Measurements from ENCODE around the gene KIF9. TPM values are rescaled to one million over a fixed set of nuclear protein-coding genes. Genes with fewer than 3 reads are reported as not detected.
"Not testable (repeated sequence)": the region's sequence is repeated elsewhere in the genome, so short reads cannot be mapped to it uniquely, and the experiment has no call there.

KIF9 gene, protein sequence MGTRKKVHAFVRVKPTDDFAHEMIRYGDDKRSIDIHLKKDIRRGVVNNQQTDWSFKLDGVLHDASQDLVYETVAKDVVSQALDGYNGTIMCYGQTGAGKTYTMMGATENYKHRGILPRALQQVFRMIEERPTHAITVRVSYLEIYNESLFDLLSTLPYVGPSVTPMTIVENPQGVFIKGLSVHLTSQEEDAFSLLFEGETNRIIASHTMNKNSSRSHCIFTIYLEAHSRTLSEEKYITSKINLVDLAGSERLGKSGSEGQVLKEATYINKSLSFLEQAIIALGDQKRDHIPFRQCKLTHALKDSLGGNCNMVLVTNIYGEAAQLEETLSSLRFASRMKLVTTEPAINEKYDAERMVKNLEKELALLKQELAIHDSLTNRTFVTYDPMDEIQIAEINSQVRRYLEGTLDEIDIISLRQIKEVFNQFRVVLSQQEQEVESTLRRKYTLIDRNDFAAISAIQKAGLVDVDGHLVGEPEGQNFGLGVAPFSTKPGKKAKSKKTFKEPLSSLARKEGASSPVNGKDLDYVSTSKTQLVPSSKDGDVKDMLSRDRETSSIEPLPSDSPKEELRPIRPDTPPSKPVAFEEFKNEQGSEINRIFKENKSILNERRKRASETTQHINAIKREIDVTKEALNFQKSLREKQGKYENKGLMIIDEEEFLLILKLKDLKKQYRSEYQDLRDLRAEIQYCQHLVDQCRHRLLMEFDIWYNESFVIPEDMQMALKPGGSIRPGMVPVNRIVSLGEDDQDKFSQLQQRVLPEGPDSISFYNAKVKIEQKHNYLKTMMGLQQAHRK
- total RNA-seq, result 1 to 10 TPM; 3.2 to 4.8 (median 4.1) TPM

DNA sequence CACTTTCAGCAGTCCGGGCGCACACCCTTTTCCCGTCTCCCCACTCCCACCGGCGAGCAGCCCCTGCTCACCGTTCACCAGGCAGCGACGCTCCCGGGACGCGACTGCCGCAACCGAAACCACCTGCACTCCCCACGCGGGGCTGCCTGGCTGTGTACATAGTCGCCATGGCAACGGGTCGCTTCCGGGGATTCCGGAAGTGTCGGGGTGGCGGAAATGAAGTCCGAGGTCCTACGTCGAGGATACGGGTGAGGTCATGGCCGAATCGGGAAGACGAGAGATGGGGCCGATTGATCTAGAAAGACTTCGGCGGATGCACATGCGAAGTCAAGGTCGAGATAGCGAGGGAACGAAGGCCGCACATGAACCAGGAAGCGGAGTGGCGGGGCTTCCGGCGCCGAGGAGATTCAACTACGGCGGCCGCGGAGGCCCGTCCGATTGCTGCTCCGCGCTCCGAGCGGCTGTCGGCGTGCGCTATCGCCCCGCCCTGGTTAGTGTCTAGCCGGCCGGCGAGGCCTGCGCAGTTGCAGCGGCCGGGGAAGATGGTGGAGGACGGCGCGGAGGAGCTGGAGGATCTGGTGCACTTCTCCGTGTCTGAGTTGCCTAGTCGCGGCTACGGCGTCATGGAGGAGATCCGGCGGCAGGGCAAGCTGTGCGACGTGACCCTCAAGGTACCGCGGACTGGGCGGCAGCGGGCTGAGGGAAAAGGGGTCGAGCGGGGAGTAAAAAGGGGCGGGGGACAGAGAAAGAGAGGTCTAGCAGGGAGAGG is at the start of gene KIF9, which contains the start of gene KLHL18:
KIF9 (minus strand) TSS at position 376 of the 769 bp plus-strand sequence. CDS start 5,425 bp downstream, outside the sequence.
KLHL18 (plus strand) TSS at position 521 of the 769 bp plus-strand sequence; CDS start at position 543, 22 bp downstream.
- no peaks in the 10 kb centered on the region for H3K27me3 Mint-ChIP-seq (ENCODE audit: low read depth)
- H3K4me3 Mint-ChIP-seq, result peak within 1 kb of the TSS; percentile 100
- ATAC-seq (peak; percentile 92 to 94), DNase-seq (peak; percentile 95)
- H3K36me3 Mint-ChIP-seq (ENCODE audit: insufficient read depth), result peaks cover 5% of the 10 kb centered on the region
- H3K9me3 Mint-ChIP-seq, result no peaks in the 10 kb centered on the region
- peaks cover 39% of the 10 kb centered on the region for H3K4me1 Mint-ChIP-seq (ENCODE audit: low read depth)

DNA sequence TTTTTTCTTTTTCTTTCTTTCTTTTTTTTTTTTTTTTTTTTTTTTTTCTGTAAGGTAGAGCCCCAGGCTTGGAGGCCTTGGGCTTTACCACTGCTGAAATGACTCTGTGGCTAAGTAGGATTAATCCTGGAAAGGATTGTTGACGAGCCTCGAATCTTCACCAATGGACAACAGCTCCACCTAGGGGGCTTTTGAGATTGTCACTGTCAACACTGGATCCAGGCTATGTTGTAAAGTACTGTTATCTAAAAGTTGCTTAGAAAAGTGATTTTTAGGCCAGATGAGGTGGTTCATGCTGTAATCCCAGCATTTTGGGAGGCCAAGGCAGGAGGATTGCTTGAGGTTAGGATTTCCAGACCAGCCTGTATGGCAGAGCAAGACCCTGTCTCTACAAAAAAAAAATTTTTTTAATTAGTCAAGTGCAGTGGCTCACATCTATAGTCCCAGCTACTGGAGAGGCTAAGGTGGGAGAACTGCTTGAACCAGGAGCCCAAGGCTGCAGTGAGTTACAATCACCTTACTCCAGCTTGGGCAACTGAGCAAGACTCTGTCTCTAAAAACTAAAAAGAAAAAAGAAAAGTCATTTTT is 41.8 kb upstream of the KIF9 start:
- H3K9me3 Mint-ChIP-seq, result no peaks in the 10 kb centered on the region
- ATAC-seq (peak; percentile 41 to 51), DNase-seq (peak; percentile 48)
- no peaks in the 10 kb centered on the region for H3K27me3 Mint-ChIP-seq (ENCODE audit: low read depth)
- H3K4me3 Mint-ChIP-seq, result no peak overlapping the region
- peaks cover 29% of the 10 kb centered on the region for H3K36me3 Mint-ChIP-seq (ENCODE audit: insufficient read depth)
- H3K4me1 Mint-ChIP-seq (ENCODE audit: low read depth), result peaks cover 2% of the 10 kb centered on the region

DNA sequence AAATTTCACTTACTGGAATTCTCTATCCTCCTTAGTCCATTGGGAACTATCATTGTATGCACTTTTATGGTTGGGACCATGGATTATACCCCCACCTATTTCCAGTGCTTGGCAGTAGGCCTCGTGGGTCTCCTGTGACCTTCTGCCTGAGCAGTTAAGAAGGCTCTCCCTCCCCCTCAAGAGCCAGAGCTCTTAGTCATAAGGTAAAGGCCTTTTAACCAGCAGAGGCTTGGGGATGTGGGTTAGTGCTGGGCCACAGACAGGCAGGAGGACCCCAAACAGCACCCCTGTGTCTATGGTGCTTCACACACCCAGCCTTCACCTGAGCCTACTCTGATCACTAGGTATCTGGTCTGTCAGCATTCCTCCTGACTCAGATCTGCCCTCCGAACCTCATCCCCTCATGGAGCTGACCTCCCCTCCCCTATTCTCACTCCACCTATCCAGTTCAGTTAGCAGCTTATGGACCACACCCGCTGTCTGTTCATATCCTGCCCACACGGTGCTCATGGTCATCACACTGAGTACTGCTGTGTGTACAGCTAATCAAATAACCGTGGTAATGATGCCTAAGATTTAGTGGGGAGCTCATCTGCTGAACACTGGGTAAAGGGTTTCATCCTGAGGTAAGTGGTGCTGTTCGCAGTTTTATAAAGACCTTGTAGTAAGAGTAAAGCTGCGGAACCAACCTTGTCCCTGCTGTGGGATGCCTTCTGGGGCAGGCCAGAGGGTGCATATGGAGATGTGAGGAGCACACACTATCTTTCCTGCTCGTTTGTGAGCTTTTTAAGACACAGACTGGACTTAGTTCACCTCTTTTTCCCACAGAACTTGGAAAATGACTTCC is 41.1 kb upstream of the KIF9 start:
- Mint-ChIP-seq H3K4me3 (no peak overlapping the region), H3K36me3 (ENCODE audit: insufficient read depth) (peaks cover 29% of the 10 kb centered on the region), H3K9me3 (no peaks in the 10 kb centered on the region), H3K4me1 (ENCODE audit: low read depth) (peaks cover 2% of the 10 kb centered on the region), H3K27me3 (ENCODE audit: low read depth) (no peaks in the 10 kb centered on the region)
- DNase-seq (no peak), ATAC-seq (no peak)

DNA sequence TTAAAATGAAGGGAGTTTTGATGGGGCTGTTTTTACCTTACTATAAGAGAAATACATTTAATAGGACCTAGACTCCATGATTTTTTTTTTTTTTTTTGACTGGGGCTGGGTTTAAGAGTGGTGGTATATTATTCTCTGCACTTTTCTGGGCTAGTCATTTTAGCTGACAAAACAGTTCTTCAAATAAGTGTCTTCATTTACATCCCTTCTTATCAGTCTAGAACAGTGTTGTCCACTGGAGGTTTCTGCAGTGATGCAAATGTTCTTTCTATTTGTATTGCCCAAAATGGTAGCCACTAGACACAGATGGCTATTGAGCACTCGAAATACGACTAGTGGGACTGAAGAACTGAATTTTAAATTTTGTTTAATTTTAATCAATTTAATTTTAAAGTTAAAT is 37.4 kb upstream of the KIF9 start:
- Mint-ChIP-seq H3K36me3 (ENCODE audit: insufficient read depth) (peaks cover 21% of the 10 kb centered on the region), H3K9me3 (no peaks in the 10 kb centered on the region), H3K4me1 (ENCODE audit: low read depth) (peaks cover 2% of the 10 kb centered on the region), H3K27me3 (ENCODE audit: low read depth) (no peaks in the 10 kb centered on the region), H3K4me3 (no peak overlapping the region)
- ATAC-seq (no peak), DNase-seq (no peak)

DNA sequence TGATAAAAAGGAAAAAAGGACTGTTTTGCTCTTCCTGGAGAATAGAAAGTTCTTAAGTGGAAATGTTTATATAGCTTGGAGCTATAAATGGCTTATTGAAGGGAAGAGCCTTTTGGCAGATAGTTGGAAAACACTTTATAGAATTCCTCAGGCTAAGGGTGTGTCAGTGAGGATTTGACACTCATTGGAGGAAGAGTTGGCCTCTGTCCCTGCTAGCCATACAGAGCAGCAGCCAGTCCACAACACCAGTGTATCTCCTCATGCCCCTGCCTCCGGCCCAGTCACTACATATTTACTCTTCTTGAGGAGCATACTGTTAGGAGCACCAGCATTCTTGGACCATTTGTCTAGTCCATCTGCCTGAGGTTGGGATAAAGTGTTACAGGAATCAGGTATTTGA is 36.3 kb upstream of the KIF9 start:
- ATAC-seq (no peak), DNase-seq (no peak)
- Mint-ChIP-seq H3K4me1 (ENCODE audit: low read depth) (peaks cover 2% of the 10 kb centered on the region), H3K4me3 (no peak overlapping the region), H3K36me3 (ENCODE audit: insufficient read depth) (peaks cover 22% of the 10 kb centered on the region), H3K27me3 (ENCODE audit: low read depth) (no peaks in the 10 kb centered on the region), H3K9me3 (no peaks in the 10 kb centered on the region)

DNA sequence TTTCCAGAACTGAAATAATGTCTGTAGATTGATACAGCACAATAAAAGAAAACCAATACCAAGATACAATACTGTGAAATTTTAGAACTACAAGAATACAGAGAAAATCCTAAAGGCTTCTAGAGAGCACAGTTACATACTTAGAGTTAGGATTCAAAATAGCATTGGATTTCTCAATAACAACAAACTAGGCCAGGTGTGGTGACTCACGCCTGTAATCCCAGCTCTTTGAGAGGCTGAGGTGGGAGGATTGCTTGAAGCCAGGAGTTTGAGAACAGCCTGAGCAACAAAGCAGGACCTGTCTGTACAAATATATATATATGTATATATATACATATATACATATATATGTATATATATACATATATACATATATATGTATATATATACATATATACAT is 33.6 kb upstream of the KIF9 start:
- H3K36me3 Mint-ChIP-seq (ENCODE audit: insufficient read depth), result peaks cover 11% of the 10 kb centered on the region
- H3K27me3 Mint-ChIP-seq (ENCODE audit: low read depth); DNase-seq; H3K4me1 Mint-ChIP-seq (ENCODE audit: low read depth); ATAC-seq; H3K9me3 Mint-ChIP-seq; H3K4me3 Mint-ChIP-seq: not testable (repeated sequence)

DNA sequence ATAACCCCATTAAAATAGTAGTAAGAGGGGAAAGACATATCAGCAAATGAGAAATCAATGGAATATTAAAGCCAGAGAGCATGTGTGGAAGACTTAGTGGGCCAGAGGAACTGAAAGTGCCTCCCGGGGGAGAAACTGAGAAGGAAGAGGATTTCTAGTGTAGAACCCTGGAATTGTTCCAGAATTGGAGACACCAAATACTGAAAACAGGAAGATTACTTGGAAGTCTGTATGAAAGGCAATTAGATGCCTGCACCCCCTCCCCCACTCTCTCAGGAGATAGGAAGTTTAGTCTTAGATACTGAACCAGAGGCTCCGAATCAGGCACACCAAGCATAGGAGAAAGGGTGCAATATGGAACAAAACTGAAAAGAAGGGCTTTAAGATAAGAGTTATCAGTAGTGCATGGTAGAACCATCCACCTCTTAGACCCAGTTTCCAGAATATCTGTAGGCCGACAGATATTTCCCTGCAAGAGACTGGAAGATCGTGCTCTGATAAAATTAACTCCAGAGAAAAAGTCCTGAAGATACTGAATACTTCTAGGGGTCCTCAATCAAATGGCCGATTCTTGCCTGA is 32.6 kb upstream of the KIF9 start:
- Mint-ChIP-seq H3K9me3 (no peaks in the 10 kb centered on the region), H3K4me3 (no peak overlapping the region), H3K36me3 (ENCODE audit: insufficient read depth) (peaks cover 10% of the 10 kb centered on the region), H3K27me3 (ENCODE audit: low read depth) (no peaks in the 10 kb centered on the region), H3K4me1 (ENCODE audit: low read depth) (peaks cover 5% of the 10 kb centered on the region)
- ATAC-seq, result no peak
- no peak for DNase-seq

DNA sequence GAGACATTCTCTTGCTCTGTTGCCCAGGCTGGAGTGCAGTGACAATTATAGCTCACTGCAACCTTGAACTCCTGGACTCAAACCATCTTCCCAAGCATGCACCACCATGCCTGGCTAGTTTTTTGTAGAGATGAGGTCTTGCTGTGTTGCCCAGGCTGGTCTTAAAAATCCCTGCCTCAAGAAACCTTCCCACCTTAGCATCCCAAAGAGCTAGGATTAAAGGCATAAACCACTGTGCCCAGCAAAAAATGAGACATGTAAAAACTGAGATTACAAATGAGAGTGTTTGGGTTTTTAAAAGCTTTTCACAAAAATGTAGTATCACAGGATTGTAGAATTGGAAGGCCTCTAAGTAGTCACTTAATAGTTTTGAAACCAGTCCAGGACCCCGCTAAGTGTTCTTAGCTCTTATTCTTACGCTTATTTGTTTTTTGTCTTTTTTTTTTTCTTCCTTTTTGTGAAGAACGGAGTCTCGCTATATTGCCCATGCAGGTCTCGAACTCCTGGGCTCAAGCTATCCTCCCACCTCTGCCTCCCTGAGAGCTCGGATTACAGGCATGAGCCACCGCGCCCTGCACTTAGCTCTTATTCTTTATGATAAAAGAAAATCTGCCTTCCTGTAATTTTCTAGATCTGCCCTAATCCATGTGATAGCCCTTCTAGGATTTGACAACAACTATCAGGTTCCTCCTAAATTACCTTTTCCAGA is 31.6 kb upstream of the KIF9 start:
- no peak for ATAC-seq
- Mint-ChIP-seq H3K36me3 (ENCODE audit: insufficient read depth) (peaks cover 11% of the 10 kb centered on the region), H3K4me3 (no peak overlapping the region), H3K4me1 (ENCODE audit: low read depth) (peaks cover 6% of the 10 kb centered on the region), H3K9me3 (no peaks in the 10 kb centered on the region), H3K27me3 (ENCODE audit: low read depth) (no peaks in the 10 kb centered on the region)
- DNase-seq, result no peak

DNA sequence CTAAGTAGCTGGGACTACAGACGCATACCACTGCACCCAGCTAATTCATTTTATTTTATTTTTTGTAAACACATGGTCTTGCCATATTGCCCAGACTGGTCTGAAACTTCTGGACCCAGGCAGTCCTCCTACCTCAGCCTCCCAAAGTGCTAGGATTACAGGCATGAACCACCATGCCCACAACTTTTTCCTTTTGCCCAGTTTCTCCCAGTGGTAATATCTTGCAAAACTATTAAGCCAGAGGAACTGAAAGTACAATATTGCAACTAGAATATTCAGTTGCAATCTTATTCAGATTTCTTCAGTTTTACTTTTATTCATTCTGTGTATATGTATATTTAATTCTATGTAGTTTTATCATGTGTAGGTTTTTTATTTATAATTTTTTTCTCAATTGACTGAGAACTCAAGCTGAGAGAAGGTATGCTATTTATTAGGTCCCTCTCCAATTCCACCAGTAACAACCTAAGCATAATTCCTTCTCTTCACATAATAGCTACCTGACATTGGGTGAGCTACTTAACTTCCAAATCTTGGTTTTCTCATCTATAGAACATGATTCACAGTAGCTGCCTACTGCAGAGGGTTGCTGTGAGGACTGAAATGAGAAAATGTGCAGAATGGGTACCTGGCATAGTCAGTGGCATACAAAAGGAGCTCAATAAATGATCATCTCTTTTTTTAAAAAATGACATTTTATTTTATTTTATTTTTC is 30.9 kb upstream of the KIF9 start:
- Mint-ChIP-seq H3K36me3 (ENCODE audit: insufficient read depth) (peaks cover 14% of the 10 kb centered on the region), H3K4me3 (no peak overlapping the region), H3K4me1 (ENCODE audit: low read depth) (peaks cover 6% of the 10 kb centered on the region), H3K9me3 (no peaks in the 10 kb centered on the region), H3K27me3 (ENCODE audit: low read depth) (no peaks in the 10 kb centered on the region)
- ATAC-seq, result no peak
- no peak for DNase-seq

DNA sequence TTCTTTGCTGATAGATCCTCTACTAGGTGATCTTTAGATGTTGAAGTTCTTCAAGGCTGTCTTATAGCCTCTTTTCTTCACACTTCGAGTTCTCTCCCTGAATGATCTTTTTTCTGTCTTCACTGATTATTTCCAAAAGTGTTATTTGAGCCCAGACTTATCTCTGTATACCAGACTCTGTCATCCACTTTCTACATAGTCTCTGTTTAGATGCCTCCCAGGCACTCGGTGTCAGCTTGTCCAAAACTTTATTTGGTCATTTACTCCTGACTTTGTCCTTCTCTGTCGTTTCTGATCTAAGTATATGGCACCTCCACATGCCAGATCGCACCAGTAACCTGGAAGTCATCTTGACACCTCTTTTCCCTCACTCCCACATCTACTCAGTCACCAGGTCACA is 27.8 kb upstream of the KIF9 start:
- H3K4me3 Mint-ChIP-seq, result no peak overlapping the region
- DNase-seq (no peak), ATAC-seq (no peak)
- peaks cover 12% of the 10 kb centered on the region for H3K4me1 Mint-ChIP-seq (ENCODE audit: low read depth)
- H3K27me3 Mint-ChIP-seq (ENCODE audit: low read depth), result no peaks in the 10 kb centered on the region
- peaks cover 25% of the 10 kb centered on the region for H3K36me3 Mint-ChIP-seq (ENCODE audit: insufficient read depth)
- H3K9me3 Mint-ChIP-seq, result no peaks in the 10 kb centered on the region

DNA sequence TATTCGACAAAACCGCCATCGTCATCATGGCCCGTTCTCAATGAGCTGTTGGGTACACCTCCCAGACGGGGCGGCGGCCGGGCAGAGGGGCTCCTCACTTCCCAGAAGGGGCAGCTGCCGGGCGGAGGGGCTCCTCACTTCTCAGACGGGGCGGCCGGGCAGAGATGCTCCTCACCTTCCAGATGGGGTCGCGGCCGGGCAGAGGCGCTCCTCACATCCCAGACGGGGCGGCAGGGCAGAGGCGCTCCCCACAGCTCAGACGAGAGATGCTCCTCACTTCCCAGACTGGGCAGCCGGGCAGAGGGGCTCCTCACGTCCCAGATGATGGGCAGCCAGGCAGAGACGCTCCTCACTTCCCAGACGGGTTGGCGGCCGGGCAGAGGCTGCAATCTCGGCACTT is 26.6 kb upstream of the KIF9 start:
- H3K36me3 Mint-ChIP-seq (ENCODE audit: insufficient read depth), result peaks cover 24% of the 10 kb centered on the region
- peaks cover 13% of the 10 kb centered on the region for H3K4me1 Mint-ChIP-seq (ENCODE audit: low read depth)
- not testable (repeated sequence) for H3K27me3 Mint-ChIP-seq (ENCODE audit: low read depth); H3K4me3 Mint-ChIP-seq; DNase-seq; H3K9me3 Mint-ChIP-seq; ATAC-seq

DNA sequence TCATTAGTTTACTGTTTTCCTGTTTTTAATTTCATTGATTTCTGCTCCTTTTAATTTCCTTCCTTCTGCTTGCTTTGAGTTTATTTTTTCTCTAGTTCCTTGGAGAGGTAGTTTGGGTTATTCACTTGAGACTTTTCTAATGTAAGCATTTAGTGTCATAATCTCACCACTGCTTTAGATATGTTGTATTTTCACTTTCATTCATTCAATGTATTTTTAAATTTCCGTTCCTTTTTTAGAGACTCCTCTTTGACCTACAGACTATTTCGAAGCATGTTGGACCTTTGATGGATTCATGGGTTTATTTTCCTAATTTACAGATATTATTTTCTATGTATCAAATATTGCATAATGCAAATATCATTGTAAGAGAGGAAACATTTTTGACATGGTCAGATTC is 23.4 kb upstream of the KIF9 start:
- no peaks in the 10 kb centered on the region for H3K9me3 Mint-ChIP-seq

More for the DNA sequence above, 23.4 kb upstream of the KIF9 start:
- H3K4me3 Mint-ChIP-seq, result no peak overlapping the region
- peaks cover 10% of the 10 kb centered on the region for H3K4me1 Mint-ChIP-seq (ENCODE audit: low read depth)
- H3K27me3 Mint-ChIP-seq (ENCODE audit: low read depth), result no peaks in the 10 kb centered on the region
- no peak for ATAC-seq
- no peak for DNase-seq
- peaks cover 40% of the 10 kb centered on the region for H3K36me3 Mint-ChIP-seq (ENCODE audit: insufficient read depth)

All from activated T-cell treated with anti-CD3 and anti-CD28 coated beads, Interleukin-2, amount 50 U/mL, for 4 hours (primary cell).